ENCODE results near the gene RBFOX1.

RBFOX1 gene

DNA sequence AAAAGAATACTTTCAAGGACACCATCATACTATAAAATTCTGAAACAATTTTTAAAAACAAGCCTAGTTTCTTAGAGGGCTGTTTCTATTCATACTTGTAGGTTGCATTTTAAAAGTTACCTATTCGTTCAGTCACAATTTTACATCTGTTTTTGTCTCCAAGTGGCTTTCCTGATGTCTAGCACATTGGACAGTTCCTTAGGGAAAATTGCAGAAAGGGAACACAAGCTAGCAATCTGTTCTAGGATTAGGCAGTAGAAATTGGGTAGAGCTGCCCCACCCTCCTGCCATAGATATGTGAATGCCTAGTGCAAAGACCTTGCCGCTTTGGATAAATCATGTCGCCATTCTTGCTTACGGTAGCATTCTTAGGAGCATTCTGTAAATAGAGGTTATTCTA lies 358.9 kb downstream of the RBFOX1 start:
- TF ChIP-seq, protein P1, sequence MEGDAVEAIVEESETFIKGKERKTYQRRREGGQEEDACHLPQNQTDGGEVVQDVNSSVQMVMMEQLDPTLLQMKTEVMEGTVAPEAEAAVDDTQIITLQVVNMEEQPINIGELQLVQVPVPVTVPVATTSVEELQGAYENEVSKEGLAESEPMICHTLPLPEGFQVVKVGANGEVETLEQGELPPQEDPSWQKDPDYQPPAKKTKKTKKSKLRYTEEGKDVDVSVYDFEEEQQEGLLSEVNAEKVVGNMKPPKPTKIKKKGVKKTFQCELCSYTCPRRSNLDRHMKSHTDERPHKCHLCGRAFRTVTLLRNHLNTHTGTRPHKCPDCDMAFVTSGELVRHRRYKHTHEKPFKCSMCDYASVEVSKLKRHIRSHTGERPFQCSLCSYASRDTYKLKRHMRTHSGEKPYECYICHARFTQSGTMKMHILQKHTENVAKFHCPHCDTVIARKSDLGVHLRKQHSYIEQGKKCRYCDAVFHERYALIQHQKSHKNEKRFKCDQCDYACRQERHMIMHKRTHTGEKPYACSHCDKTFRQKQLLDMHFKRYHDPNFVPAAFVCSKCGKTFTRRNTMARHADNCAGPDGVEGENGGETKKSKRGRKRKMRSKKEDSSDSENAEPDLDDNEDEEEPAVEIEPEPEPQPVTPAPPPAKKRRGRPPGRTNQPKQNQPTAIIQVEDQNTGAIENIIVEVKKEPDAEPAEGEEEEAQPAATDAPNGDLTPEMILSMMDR (IDR thresholded peaks at IDR 0.05; ENCODE audit: low read depth, low read length): no peak
- H3K4me3 ChIP-seq (replicated peaks in 1 of 2; ENCODE audit: low read depth in 2 of 2, low read length in 2 of 2): no peak overlapping the region
- DNase-seq (ENCODE audit: low read depth in 2 of 2): no peak

DNA sequence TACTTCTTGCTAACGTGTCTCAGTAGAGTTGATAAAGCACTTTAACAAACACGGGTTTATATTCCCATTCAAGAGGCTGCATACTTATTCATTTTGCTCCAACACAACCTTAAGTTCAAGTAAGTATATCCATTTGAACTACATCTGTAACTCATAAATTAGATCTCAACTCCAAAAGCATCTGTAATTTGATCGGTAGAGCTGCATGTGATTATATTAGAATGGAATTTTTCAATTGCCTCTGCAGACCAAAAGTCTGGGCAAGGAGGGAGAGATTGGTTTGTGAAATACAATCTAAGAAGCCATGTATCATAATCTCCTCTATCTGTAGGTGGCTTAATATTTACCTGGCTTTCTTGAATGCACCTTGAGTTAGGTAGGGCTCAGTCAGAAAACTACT lies 371.0 kb downstream of the RBFOX1 start:
- H3K4me3 ChIP-seq (replicated peaks in 1 of 2; ENCODE audit: low read depth in 2 of 2, low read length in 2 of 2): no peak overlapping the region
- DNase-seq (ENCODE audit: low read depth in 2 of 2): no peak
- TF ChIP-seq, protein P1 (IDR thresholded peaks at IDR 0.05; ENCODE audit: low read depth, low read length): no peak

DNA sequence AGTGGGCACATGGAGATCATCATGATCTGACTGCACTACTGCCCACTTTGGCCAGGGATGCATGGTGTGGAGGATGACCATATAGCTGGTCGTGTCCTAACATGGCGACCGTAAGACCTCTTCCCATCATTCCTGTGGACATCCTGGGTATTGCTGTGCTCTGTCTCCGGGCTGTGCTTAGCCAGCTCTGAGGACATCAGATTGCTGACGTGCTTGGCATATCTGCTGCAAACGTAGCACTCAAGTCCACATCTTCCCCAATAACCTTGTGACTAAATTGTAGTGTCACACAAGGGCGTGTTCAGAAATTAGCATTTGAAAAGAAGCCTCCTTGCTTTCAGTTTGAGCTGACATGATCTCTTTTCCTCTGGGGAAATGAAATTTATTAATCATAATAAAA lies 373.2 kb downstream of the RBFOX1 start:
- no peak overlapping the region for H3K4me3 ChIP-seq (replicated peaks in 1 of 2; ENCODE audit: low read depth in 2 of 2, low read length in 2 of 2)
- DNase-seq (ENCODE audit: low read depth in 2 of 2): no peak
- TF ChIP-seq, protein P1 (IDR thresholded peaks at IDR 0.05; ENCODE audit: low read depth, low read length): no peak

DNA sequence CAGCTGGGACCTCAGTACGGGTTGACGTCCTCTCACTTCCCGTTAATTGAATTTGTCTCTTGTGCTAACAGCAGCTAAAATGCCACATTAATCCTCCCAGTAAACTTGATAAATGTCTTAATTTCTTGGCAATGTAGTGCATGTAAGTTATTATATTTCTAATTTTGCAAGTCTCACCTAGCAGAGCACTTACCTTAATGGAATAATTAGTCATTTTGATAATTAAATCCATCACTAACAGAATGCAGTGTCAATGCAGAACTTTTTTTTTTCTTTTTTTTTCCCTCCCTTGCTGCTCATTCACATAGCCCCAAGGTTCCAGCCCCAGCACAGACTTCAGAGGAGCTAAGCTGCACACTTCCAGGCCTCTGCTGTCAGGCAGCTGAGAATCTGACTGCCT lies 376.5 kb downstream of the RBFOX1 start:
- TF ChIP-seq, protein P1 (IDR thresholded peaks at IDR 0.05; ENCODE audit: low read depth, low read length): no peak
- H3K4me3 ChIP-seq (replicated peaks in 1 of 2; ENCODE audit: low read depth in 2 of 2, low read length in 2 of 2): no peak overlapping the region
- DNase-seq (ENCODE audit: low read depth in 2 of 2): no peak

DNA sequence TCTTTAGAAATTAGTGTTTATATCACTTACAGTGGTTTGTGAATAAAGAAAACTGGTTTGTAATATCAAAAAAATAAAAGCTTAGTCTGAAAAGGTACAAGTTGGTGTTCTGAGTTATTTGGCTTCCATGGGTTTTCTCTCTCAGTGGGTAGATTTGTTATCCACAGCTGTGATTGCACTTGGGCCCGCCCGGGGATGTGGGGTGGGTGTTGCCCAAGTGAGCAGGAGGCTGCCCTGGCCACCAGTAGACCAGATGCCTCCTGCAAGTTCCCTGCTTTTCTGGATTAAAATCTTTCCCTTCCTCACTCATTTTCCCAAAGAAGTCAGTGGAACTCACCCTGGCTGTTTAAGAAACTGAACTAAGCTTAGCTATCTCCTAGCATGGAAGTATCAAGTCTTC lies 380.6 kb downstream of the RBFOX1 start:
- DNase-seq (ENCODE audit: low read depth in 2 of 2): no peak
- TF ChIP-seq, protein P1 (IDR thresholded peaks at IDR 0.05; ENCODE audit: low read depth, low read length): no peak
- no peak overlapping the region for H3K4me3 ChIP-seq (replicated peaks in 1 of 2; ENCODE audit: low read depth in 2 of 2, low read length in 2 of 2)

DNA sequence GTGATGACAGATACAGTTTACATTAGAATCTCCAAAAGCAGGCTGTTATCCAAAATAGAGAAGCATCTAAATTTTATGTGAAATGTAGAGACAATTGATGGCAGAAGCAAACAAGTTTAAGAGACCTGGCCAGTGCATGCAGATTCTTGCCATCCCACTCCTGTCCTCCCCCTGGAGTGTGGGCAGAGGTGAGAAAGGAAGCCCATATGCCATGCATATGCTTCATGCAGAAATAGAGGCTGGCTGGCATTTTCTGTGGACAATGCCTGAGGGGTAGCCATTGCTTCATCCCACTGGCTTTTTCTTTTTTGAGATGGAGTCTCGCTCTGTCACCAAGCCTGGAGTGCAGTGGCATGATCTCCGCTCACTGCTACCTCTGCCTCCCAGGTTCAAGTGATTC lies 382.1 kb downstream of the RBFOX1 start:
- no peak for DNase-seq (ENCODE audit: low read depth in 2 of 2)
- H3K4me3 ChIP-seq (replicated peaks in 1 of 2; ENCODE audit: low read depth in 2 of 2, low read length in 2 of 2): no peak overlapping the region
- TF ChIP-seq, protein P1 (IDR thresholded peaks at IDR 0.05; ENCODE audit: low read depth, low read length): no peak
